ENCODE data around the gene H3-3A.

- TF ChIP-seq POLR2AphosphoS5 (IDR thresholded peaks at IDR 0.05; ENCODE audit: low read depth, low read length) (no peak), SIN3A (IDR thresholded peaks at IDR 0.05; ENCODE audit: borderline replicate concordance, insufficient read depth, low read length) (no peak), TAF1 (IDR thresholded peaks at IDR 0.05; ENCODE audit: borderline replicate concordance, insufficient read depth, low read length) (no peak)
- TF ChIP-seq, protein P1, sequence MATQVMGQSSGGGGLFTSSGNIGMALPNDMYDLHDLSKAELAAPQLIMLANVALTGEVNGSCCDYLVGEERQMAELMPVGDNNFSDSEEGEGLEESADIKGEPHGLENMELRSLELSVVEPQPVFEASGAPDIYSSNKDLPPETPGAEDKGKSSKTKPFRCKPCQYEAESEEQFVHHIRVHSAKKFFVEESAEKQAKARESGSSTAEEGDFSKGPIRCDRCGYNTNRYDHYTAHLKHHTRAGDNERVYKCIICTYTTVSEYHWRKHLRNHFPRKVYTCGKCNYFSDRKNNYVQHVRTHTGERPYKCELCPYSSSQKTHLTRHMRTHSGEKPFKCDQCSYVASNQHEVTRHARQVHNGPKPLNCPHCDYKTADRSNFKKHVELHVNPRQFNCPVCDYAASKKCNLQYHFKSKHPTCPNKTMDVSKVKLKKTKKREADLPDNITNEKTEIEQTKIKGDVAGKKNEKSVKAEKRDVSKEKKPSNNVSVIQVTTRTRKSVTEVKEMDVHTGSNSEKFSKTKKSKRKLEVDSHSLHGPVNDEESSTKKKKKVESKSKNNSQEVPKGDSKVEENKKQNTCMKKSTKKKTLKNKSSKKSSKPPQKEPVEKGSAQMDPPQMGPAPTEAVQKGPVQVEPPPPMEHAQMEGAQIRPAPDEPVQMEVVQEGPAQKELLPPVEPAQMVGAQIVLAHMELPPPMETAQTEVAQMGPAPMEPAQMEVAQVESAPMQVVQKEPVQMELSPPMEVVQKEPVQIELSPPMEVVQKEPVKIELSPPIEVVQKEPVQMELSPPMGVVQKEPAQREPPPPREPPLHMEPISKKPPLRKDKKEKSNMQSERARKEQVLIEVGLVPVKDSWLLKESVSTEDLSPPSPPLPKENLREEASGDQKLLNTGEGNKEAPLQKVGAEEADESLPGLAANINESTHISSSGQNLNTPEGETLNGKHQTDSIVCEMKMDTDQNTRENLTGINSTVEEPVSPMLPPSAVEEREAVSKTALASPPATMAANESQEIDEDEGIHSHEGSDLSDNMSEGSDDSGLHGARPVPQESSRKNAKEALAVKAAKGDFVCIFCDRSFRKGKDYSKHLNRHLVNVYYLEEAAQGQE (IDR thresholded peaks at IDR 0.05; ENCODE audit: insufficient read depth in 1 of 2, low read depth in 2 of 2, low read length in 2 of 2): no peak
These were observed 15.9 kb downstream of the H3-3A start for GRCh38 chr1:226078374-226078773.

Measured in PFSK-1 (cell line).